NAMALWA (cell line): ENCODE measurements around the gene OR5AN1.
"Not testable (repeated sequence)": the region's sequence is repeated elsewhere in the genome, so short reads cannot be mapped to it uniquely, and the experiment has no call there.

Experiments used
- DNase-seq: peaks from one replicate; pipeline ENCODE4 v3.0.0-alpha.2; 2015; ENCODE audit warnings: low spot score

The OR5AN1 gene, protein sequence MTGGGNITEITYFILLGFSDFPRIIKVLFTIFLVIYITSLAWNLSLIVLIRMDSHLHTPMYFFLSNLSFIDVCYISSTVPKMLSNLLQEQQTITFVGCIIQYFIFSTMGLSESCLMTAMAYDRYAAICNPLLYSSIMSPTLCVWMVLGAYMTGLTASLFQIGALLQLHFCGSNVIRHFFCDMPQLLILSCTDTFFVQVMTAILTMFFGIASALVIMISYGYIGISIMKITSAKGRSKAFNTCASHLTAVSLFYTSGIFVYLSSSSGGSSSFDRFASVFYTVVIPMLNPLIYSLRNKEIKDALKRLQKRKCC

DNA sequence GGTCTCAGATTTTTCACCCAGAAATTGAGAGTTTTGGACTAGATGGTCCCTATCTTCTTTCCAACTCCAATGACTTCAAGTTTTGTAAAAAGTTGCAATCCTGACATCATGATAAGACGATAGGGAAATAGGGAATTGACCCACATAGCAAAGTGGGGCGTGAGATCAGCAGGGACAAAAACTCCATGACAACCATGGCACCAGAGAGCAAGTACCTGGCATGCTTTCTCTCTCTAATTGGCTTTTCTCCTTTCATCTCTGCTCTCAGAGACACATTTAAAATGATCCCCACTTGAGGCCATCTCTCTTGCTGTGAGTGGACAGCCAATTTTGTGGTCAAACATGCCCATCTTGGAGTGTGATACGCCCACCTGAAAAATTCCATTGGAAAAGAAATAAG, at the start of gene OR5AN1:
OR5AN1 (plus strand) TSS at position 301 of the 400 bp plus-strand sequence. CDS start 5,564 bp downstream, outside the sequence.
- DNase-seq = no peak

DNA sequence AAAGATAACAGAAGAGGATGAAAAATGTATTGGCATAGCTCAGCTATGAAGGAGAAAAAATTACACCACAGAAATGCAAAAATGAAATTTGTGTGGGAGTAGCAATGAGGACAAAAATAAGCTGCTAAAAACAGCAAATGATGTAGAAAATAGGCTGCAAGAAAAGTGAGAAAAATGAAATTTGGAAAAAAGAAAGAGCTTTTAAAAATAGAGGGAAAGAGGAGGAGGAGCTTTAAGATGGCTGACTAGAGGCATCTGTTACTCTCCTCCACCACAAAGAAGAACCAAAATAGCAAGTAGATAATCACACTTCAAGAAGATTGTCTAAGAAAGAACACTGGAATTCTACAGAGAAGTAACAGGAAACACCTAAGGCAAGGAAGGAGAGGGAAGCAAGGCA, 23.7 kb upstream of the OR5AN1 start:
- no peak for DNase-seq

DNA sequence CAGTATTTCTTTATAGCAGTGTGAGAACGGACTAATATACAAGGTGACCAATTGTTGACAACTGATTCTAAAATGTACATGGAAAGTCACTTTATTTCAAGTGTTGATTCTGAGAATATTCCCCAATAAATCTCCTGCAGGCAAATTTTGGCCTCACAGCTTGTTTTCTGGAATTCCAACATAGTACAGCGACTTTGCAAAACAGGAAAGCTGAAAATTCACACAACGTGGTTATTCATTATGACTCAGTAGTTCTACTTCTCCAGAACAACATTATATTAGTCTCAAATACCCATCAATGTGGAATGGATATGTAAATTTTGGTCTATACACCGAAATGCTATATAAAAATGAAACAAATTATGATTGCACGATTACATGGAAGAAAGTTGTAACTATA, 22.5 kb upstream of the OR5AN1 start:
- no peak for DNase-seq

DNA sequence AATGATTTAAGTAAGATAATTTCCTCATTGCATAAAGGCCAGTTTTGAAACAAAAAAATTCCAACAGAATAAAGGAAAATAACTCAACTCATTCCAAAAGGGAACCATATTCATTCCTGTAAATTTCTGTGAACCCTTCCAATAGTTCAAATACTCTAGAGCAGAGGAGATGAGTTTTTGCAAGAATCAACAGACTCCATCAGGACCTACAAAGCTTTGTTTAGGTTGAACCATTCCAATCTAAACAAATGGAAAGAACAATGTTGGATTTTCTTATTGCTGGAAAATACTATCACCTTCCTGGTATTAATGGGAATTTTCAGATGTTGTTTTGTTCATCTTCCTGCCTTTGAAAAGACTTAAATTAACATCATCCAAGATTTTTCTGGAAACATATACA, 21.8 kb upstream of the OR5AN1 start:
- no peak for DNase-seq

DNA sequence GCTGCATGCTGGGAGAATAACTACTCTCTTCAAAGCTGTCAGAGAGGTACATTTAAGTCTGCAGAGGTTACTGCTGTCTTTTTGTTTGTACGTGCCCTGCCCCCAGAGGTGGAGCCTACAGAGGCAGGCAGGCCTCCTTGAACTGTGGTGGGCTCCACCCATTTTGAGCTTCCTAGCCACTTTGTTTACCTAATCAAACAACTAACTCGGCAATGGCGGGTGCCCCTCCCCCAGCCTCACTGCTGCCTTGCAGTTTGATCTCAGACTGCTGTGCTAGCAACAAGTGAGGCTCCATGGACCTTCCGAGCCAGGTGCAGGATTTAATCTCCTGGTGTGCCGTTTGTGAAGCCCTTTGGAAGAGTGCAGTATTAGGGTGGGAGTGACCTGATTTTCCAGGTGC, 9.0 kb upstream of the OR5AN1 start:
- not testable (repeated sequence) for DNase-seq

DNA sequence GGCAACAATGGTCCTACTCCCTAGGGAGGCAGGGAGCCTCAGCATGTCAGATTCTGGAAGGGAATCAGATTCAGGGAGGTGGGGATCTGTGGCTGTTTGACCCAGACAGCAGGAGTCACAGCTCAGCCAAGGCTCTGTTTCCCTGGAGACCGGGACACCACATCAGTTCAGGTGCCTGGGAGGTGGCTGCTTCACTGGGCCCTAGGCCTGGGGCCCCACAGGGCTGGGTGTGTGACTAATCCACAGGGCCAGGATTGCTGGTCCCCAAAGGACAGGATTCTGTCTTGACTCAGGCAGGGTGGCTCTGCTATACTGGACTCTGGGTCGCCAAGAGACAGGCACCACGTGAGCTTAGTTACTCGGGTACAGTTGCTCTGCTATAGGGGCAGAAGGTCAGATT, 3.5 kb upstream of the OR5AN1 start:
- DNase-seq = no peak

DNA sequence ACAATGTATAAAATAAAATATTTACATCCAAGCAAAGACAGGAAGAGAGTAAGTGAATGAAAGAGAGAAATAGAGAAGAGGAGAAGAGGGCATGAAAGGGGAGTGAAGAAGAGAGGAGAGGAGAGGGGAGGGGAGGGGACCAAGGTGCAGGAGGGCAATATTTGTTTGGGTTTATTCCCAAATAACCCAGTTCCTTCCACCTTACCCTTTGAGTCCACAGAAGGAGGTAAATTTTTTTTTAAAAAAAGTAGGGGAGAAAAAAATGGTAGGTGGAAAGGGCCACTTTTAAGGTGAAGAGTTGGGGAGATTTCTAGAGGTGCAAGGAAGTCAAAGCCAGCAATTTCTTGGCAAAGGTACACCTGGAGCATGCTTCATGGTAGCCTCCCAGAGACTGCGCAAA, 2.1 kb upstream of the OR5AN1 start:
- DNase-seq = no peak

DNA sequence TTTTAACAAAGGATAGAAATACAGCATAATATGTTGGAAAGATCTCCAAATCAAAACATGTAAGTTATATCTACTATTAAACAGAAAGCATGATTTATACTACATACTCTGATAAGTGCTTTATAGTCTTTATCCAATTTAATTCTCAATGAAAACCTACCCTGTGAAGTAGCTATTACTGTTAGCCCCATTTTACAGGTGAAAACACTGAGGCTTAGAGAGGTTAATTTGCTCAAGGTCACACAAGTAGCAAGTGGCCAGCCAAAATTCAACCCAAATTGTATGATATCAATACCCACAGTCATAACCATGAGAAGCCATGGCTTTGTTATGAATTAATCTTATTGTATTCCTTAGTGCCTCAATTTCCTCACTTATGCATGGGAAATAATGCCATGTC, 675 bp upstream of the OR5AN1 start:
- DNase-seq = no peak

DNA sequence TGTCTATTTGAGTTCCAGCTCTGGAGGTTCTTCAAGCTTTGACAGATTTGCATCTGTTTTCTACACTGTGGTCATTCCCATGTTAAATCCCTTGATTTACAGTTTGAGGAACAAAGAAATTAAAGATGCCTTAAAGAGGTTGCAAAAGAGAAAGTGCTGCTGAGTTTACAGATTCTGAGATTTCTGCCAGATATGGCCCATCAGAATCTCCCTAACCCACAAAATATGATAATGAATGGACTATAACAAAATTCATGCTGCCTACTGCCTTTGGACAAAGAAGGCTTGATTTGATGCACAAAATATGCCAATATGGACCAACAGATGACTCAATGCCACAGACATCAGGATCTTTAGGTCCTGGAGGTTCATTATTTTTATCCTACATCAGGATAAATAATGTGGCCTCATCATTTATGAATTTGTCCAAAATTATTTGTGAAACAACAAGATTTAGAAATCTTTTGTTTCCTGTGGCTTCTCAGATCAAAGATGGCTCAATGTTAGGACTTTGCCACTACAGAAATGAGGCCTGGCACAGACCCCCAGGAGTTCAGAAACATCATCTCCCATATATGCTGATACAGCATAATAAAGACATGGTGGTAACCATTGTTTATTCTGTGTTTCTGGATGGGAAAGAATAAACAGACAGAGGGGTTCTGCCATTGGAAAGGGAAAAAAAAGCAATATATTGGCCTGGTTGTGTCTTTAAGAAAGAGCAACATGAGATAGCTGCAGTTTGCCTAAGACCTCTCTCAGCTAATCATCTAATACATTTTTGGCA, 6.7 kb downstream of the OR5AN1 start:
- no peak for DNase-seq

DNA sequence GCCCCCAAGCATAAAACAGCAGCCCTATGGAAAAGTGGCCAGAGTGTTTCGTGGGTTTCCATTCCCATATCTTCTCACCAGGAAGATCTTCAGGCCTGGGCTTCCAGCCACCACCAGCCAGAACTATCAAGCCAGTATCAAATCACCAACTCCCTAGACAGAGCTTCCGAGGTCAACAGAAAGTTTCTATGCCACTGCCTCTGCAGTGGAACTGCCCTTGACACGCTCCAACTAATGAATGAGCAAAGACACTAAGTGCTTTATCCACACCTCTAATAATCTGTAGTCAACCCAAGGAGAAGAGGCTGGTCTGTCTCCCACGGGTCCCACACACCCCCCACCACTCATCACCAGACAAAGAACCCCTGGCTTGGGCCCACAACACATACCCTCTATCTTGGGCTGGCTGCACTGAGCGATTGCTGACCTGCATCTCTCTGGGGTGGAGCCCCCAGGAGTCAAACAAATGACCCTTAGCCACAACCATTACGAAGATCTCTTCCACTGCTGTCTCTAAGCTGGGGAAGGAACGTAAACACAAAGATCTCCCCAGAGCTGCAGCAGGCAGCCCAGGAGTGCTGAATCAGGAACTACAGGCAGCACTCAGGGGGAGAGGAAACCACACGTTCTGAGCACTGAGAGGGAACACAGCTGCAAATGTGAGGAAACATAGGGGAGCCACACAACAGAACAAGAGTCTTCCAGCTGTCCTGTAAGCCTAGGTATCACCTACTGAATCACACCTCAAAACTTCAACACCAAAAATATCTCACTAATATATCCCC, 9.7 kb downstream of the OR5AN1 start:
- DNase-seq = peak; percentile 32

DNA sequence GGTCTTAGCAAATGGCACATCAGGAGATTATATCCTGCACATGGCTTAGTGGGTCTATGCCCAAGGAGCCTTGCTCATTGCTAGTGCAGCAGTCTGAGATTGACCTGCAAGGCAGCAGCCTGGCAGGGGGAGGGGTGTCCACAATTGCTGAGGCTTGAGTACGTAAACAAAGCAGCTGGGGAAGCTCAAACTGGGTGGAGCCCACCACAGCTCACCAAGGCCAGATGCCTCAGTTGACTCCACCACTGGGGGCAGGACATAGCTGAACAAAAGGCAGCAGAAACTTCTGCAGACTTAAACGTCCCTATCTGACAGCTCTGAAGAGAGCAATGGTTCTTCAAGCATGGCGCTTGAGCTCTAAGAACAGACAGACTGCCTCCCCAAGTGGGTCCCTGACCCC, 13.6 kb downstream of the OR5AN1 start:
- DNase-seq = peak; percentile 31

DNA sequence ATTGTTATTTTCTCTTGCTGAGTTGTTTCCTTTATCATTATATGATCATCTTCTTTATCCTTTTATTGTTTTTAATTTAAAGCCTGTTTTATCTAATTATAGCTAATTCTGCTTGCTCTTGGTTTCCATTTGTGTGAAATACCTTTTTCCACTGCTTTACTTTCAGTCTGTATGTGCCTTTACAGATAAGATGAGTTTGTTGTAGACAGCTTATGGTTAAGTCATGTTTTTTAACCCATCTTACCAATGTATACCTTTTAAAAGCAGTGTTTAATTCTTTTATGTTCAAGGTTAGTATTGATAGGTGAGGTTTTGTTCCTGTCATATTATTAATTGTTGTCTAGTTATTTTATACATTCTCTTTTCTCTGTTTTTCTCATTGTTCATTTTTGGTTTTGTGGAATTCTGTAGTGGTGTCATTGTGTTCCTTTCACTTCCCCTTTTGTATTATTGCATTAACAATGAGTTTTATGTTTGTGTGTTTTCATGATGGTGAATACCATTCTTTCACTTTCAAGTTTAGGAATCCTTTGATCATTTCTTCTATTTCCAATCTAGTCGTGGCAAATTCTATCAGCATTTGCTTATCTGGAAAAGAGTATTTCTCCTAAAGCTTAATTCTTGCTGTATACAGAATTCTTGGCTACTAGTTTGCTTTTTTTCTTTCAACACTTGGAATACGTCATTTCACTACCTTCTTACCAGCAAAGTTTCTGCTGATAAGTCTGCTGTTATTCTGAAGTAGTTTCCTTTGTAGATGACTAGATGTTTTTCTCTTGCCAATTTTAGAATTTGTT, 21.8 kb downstream of the OR5AN1 start:
- peak; percentile 28 for DNase-seq

DNA sequence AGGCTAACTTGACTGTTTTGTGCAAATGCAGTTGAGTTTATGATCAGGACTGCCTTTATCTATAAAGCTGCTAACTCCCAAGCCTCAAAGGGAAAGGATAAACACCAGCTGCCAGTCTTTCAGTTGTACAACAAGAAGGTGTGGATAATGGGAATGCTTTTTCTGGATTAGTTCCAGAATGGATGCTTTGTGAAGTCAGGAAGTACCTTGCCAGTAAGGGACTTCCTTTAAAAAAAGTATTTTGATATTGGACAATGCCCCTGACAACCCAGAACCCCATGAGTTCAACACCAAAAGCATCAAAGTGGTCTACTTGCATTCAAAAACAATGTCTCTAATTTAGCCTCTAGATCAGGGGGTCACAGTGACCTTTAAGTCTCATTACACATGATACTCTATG, 35.5 kb downstream of the OR5AN1 start:
- DNase-seq = no peak

DNA sequence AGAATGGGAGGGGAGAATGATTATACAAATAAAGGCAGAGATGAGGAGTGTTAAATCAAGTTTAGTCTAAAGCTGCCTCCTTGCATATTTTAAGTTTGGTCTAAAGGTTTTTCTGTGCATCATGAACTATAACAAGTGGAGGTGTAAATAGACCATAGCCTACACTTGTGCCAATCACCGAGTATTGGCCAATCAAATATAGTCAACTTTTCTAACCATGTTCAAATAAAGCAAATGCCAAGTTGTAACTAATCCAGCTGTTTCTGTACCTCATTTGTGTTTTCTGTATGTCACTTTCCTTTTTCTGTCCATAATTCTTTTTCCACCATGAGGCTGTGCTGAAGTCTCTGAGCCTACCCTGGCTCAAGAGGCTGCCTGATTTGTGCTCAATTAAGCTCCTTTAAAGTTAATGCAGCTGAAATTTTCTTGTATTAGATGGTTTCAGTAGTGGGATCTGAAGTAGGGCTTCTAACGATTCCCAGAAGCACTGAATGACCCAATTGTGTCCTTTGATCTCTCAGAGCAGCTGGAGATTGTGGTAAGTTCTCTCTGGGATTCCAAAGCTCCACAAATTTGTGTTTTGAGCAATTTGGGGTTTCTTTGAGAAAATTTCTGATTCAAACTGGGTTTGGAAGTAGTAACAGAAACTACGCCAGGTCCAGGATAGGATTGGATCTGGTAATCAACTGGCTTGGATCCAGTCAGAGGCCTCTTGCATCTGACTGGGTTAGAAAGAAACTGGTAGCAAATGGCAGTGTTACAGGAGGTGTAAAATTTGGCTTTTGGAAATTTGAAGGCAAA, 42.0 kb downstream of the OR5AN1 start:
- DNase-seq = no peak

DNA sequence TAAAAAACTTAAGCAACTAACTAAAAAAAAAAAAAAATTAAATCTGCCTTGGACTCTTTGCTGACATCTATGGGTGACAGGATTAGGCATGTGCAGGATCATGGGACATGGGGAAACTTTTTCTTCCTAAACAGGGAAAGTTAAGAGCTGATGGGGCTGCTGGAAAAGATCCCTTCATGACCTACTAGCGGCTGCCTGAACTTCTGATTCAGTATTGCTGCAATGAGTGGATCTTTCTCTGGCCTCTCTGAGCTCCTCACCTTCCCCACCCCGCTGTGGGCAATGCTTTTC, 42.5 kb downstream of the OR5AN1 start:
- DNase-seq = no peak

DNA sequence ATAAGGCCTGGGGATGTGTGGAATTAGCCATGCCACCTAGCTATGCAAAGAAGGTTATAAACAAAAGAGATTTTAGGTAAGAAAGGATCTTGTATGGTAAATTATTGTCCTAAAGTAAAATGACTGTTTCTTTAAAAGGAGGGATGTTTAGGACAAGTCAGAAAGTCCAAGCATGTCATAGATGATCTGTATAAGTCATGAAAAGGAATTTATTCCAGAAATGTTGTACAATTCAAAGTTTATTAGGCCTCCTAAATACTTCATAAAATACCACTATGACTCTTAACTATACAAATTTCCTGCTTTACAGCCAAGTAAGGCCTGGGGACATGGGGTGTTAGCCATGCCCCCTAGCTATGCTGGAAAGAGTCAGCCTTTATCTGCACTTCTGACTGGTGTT, 44.9 kb downstream of the OR5AN1 start:
- no peak for DNase-seq

DNA sequence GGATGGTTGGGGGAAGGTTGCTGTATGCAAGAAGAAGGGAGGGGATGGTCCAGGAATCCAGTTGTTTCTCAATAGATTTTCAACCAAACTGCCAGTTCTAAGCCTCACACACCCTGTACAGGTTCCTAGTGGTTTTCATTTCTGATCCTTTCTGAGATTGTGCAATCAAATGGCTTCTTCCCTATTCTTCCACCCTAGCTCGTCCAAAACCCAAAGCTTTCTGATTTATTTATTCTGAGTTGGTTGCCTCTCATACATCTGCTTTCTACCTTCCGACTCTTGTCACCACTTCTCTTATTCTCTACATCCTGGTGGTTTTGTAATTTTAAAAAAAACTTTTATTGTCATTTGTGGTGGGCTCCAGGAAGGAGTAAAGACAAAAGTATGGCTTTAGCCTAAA, 55.0 kb downstream of the OR5AN1 start:
- DNase-seq = no peak

DNA sequence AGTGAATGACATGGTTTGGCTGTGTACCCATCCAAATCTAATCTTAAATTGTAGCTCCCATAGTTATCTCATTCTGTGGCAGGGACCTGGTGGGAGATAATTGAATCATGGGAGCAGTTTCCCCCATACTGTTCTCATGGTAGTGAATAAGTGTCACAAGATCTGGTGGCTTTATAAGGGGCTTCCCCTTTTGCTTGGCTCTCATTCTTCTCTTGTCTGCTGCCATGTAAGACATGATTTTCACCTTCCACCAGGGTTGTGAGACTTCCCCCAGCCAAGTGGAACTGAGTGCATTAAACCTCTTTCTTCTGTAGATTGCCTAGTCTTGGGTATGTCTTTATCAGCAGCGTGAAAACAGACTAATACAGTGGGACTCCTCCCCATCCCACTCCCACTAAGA, 56.4 kb downstream of the OR5AN1 start:
- no peak for DNase-seq

DNA sequence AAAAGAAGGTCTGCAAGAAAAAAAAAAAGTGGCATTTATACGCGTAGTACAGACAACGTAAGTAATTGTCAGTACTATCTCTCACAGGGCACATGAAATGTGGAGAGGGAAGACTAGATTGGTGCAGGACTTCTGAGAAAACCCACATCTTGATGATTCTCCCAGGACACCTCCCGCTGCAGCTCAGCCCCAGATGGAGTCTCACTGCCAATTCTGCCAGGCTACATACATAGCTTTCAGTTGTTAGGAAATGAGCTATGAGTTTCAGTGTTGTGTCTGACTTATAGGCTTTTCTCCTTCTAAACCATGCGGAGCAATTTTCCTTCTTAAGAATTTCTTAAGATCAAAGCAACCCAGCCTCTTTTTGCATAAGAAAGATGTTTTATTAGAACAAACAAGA, 57.9 kb downstream of the OR5AN1 start:
- DNase-seq = no peak

DNA sequence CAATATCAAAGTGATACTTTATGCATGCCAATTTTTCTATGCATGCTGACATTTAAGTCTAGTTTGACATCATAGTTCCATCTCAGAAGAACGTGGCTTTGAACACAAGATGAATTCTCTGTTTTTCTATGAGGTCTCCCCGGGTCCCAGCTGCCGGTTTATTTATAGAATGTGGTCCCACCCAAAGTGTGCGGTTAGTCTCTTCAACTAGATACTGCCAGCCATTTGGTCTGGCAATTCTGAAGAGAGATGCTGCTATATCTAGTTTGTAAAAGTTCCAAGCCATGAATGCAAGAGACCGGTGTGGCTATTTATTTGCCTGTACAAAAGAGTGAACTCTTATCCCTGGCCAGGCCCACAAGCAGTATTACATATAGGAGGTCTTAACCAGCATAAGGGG, 58.3 kb downstream of the OR5AN1 start:
- DNase-seq = peak; percentile 9

DNA sequence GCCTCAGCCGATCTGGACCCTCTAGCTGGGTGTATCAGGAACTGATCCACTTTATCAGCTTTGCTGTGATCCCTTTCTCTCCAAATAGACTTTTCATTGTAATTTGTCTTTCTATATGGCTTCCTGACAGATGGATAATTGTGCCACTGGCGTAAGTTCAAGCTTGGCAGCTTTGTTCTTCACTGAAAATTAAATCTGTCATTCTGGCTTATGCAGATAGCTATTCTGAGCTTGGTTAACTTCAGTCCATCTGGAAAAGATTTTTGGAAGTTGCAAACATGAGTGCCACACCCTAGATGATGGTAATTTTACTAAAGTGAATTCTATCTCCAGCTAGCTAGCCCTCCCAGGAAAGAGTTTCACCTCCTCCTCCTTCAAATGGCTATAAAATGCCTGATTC, 59.5 kb downstream of the OR5AN1 start:
- DNase-seq = no peak
